Measurements from ENCODE around the gene UBR4. TPM values are rescaled to one million over a fixed set of nuclear protein-coding genes. Genes with fewer than 3 reads are reported as not detected.

The UBR4 gene
- total RNA-seq, 1 donor, result 193 TPM

DNA sequence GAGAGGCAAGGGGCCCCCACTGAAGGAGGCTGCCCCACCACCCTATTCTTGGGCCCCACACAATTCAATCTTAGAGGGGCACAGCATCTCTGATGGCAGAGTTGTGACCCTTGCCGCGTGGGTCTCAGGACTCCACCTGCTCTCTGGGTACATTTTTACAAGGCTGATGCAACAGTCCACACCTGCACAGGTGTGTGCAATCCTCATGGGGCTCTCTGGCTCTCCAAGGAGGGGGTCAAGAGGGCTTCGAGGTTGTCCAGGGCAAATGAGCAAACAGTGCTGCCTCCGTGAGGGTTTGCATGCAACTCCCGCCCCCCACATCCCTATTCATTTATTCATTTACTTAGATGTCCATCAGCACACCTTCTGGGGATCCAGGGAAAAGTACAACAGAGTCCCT lies 172.0 kb downstream of the UBR4 start:
- no peak for TF ChIP-seq CTCF (IDR thresholded peaks at IDR 0.05; ENCODE audit: insufficient read depth, low read depth, low read length)
- no peak overlapping the region for H3K4me3 ChIP-seq (ENCODE audit: low read depth, low read length)
- no peak for DNase-seq (ENCODE audit: low read depth)

DNA sequence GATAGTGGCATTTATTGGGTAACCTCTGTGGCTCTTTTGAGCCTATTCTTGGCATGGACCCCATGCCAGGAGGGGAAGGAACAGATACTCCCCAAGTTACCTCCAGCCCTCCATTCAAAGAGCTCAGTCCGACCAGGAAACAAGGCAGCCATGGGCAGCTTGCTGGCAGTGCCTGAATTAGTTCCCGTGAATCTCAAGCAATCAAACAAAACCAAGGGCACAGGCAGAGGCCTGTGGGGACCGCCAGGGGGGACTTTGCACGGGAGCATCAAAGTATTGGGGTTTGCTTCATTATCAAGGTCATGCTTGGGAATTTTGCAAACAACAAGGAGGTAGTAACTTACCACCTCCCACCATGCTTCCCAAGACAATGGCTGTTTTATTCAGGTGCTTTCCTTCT lies 172.4 kb downstream of the UBR4 start:
- no peak for DNase-seq (ENCODE audit: low read depth)
- TF ChIP-seq CTCF (IDR thresholded peaks at IDR 0.05; ENCODE audit: insufficient read depth, low read depth, low read length), result no peak
- no peak overlapping the region for H3K4me3 ChIP-seq (ENCODE audit: low read depth, low read length)

GRCh38 chr1:19036813-19037605 lies 173.1 kb downstream of the UBR4 start:
- no peak for DNase-seq (ENCODE audit: low read depth)

GRCh38 chr1:19036041-19036812 lies 173.8 kb downstream of the UBR4 start:
- no peak for TF ChIP-seq CTCF (IDR thresholded peaks at IDR 0.05; ENCODE audit: insufficient read depth, low read depth, low read length)
- no peak for DNase-seq (ENCODE audit: low read depth)
- no peak overlapping the region for H3K4me3 ChIP-seq (ENCODE audit: low read depth, low read length)

More at GRCh38 chr1:19036813-19037605, 173.1 kb downstream of the UBR4 start:
- no peak overlapping the region for H3K4me3 ChIP-seq (ENCODE audit: low read depth, low read length)
- TF ChIP-seq CTCF (IDR thresholded peaks at IDR 0.05; ENCODE audit: insufficient read depth, low read depth, low read length), result no peak

- H3K4me3 ChIP-seq (ENCODE audit: low read depth, low read length), result no peak overlapping the region
- no peak for DNase-seq (ENCODE audit: low read depth)
- no peak for TF ChIP-seq CTCF (IDR thresholded peaks at IDR 0.05; ENCODE audit: insufficient read depth, low read depth, low read length)
These were observed 174.6 kb downstream of the UBR4 start for GRCh38 chr1:19035377-19036040.

DNA sequence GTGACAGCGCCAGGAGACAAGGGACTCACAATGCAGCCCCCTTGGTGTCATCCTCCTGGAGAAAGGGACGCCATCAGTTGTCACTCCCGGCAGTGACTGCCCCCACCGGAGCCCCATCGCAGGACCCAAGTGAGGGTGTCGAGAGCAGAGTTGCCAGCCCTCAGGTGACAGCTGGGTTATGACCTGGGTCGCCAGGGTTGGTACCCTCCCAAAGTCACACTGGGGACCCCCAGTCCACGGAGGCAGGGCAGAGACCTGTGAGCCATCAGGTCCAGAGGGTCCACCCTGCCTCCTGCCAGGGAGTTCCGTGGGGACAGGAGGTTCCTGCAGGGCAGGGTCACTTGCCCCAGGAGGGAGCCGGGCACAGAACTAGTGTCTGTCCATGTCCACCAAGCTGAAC lies 175.3 kb downstream of the UBR4 start:
- DNase-seq (ENCODE audit: low read depth), result no peak
- no peak for TF ChIP-seq CTCF (IDR thresholded peaks at IDR 0.05; ENCODE audit: insufficient read depth, low read depth, low read length)
- no peak overlapping the region for H3K4me3 ChIP-seq (ENCODE audit: low read depth, low read length)

All from fibroblast of villous mesenchyme (primary cell).